H1 (cell line): ENCODE data around the gene KDELR1. TPM values are rescaled to one million over a fixed set of nuclear protein-coding genes. Genes with fewer than 3 reads are reported as not detected.

Experiments
- CBX5 ChIP-seq: fragments of 300-800, 300-1000 bp; sonication (generic); IDR thresholded peaks from 2 replicates; pipeline ENCODE4 v1.7.1; 2016; ENCODE audit warnings: antibody characterized with exemption, low read length, low read depth
- CHD1 ChIP-seq: IDR thresholded peaks from 2 replicates; pipeline ENCODE4 v1.6.1; 2012; ENCODE audit warnings: low read depth, low read length, improper control_type of control experiment
- EGR1 ChIP-seq: IDR thresholded peaks from 2 replicates; pipeline ENCODE4 v1.6.1; 2011; ENCODE audit warnings: low read depth, low read length, borderline replicate concordance
- JUN ChIP-seq: IDR thresholded peaks from 2 replicates; pipeline ENCODE4 v1.6.1; 2011; ENCODE audit warnings: low read depth, mild to moderate bottlenecking, improper control_type of control experiment, low read length
- POLR2AphosphoS5 ChIP-seq: IDR thresholded peaks from 2 replicates; pipeline ENCODE4 v1.6.1; 2011; ENCODE audit warnings: low read depth, low read length
- SAP30 ChIP-seq: fragments of 300-600 bp; sonication (generic); IDR thresholded peaks from 2 replicates; pipeline ENCODE4 v1.7.1; 2012; ENCODE audit warnings: low read length, moderate library complexity, mild to moderate bottlenecking, inconsistent platforms; ENCODE audit not compliant: insufficient read depth, insufficient replicate concordance
- SP2 ChIP-seq: IDR thresholded peaks from 2 replicates; pipeline ENCODE4 v1.6.1; 2012; ENCODE audit warnings: mild to moderate bottlenecking, low read length, inconsistent platforms
- SUZ12 ChIP-seq: fragments of 200-600 bp; sonication (generic); IDR thresholded peaks from 2 replicates; pipeline ENCODE4 v1.6.1; 2012; ENCODE audit warnings: mild to moderate bottlenecking, inconsistent platforms, low read length, moderate library complexity, mixed read lengths
- TAF1 ChIP-seq: IDR thresholded peaks from 2 replicates; pipeline ENCODE4 v1.6.1; 2011; ENCODE audit warnings: mild to moderate bottlenecking, low read depth, low read length
- TAF7 ChIP-seq: optimal IDR thresholded peaks from 2 replicates; pipeline ENCODE3; 2011; ENCODE audit warnings: low read depth, mild to moderate bottlenecking, inconsistent platforms, low read length, moderate library complexity, borderline replicate concordance
- TCF12 ChIP-seq: IDR thresholded peaks from 2 replicates; pipeline ENCODE4 v1.6.1; 2011; ENCODE audit warnings: low read depth, mild to moderate bottlenecking, low read length
- polyA plus RNA-seq, 7 experiments: library from polyadenylated mRNA; depleted of rRNA in 3 of 7; stranded (reverse) in 5 of 7; unstranded in 2 of 7; fragments of >200 nt in 5 of 7; fragments of 200-250 nt in 2 of 7; gene quantifications; 1 replicate in 5 of 7; 2 replicates in 1 of 7; 4 replicates in 1 of 7; pipeline versions ENCODE4 v1.2.1 to v1.2.3, GENCODE V29; 2011 to 2013; ENCODE audit warnings: missing spikeins in 2 of 7, mixed read lengths in 2 of 7
- total RNA-seq: library from RNA; stranded (reverse); fragmentation: NEBNext Ultra II Directional; extraction: Animal tissue kit (Norgen Biotek cat#: 25700); gene quantifications from 2 replicates; pipeline ENCODE4 v1.2.1, GENCODE V29; 2021

Gene KDELR1
- total and polyA plus RNA-seq, 2 of the 8 experiments (the other 6 are each of a cell fraction or from before 2014, with no cell fraction given), result 225 to 231 TPM

DNA sequence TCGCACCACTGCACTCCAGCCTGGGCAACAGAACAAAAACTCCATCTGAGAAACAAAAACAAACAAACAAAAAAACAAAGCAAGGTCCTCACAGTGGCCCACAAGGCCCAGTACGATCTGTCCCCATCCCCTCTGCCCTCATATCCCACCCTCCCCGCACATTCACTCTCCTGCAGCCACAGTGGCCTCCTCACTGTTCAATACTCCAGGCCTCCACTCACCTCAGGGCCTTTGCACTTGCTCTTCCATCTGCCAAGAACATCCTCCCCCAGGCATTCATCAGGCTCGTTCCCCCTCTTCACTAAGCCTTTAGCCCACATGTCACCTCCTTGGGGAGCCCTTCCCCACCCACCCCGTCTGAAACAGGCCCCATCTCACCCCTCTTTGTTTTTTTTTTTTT, 32.2 kb downstream of the KDELR1 start (continued):
- TF ChIP-seq POLR2AphosphoS5, result no peak
- TF ChIP-seq EGR1, result no peak
- TF ChIP-seq CHD1, result no peak
- TF ChIP-seq TAF7, result no peak
- TF ChIP-seq CBX5, result no peak
- TF ChIP-seq TCF12, result no peak
- no peak for TF ChIP-seq JUN
- TF ChIP-seq SAP30, result no peak
- no peak for TF ChIP-seq TAF1
- TF ChIP-seq SP2, result no peak
- no peak for TF ChIP-seq SUZ12
